Measurements from ENCODE around the gene SLC39A3.
A peak's percentile ranks its signal among the peaks of the same experiment; 100 is the strongest.

SLC39A3 gene, protein sequence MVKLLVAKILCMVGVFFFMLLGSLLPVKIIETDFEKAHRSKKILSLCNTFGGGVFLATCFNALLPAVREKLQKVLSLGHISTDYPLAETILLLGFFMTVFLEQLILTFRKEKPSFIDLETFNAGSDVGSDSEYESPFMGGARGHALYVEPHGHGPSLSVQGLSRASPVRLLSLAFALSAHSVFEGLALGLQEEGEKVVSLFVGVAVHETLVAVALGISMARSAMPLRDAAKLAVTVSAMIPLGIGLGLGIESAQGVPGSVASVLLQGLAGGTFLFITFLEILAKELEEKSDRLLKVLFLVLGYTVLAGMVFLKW

DNA sequence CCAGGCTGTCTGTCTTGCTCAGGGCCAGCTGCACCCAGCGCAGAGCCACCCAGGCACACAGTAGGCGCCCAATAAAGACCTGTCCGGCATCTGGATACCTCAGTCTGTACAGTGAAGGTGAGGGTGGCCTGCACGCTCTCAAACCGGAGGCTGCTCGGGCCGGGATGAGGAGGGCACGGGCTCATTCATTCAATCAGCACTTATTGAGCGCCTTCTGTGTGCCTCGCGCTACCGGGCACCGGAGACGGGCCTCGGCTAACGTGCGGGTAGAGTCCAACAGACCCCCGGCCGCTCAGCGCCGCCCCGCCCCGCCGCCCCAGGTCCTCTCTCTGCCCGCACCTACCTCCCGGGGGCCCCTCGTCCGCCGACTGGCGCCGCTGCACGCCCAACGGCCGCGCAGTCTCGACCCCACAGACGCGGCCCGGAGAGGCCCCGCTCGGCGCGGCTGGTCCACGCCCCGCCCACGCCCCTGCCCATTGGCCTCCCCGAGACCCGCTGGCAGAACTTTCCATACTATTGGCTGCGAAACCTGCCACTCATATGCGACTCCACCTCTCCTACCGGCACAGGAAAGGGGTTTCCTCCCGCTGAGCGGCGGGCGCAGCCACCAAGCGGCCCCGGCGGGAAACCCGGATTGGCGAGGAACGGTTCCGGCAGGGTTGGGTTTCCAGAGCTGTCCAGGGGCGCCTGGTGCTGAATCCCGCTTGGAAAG lies at the start of gene SLC39A3:
Gene SLC39A3 (minus strand): TSS at position 416 of the 712 bp plus-strand sequence. CDS start 2,760 bp downstream, outside the sequence.
- peak; percentile 92 for DNase-seq

DNA sequence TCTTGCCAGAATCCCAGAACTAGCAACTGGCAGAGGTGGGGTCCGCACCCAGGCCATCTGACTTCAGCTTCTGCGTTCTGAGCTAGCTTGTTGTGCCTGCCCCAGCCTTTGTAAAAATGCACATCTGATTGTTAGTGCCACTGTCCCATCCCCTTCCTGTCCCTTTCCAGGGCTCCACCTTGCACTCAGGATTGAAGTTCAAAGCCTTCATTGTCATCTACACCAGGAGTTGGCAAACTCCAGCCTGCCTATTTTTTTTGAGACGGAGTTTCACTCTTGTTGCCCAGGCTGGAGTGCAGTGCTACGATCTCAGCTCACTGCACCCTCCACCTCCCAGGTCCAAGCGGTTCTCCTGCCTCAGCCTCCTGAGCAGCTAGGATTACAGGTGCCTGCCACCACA lies 48.4 kb upstream of the SLC39A3 start:
- no peak for DNase-seq

DNA sequence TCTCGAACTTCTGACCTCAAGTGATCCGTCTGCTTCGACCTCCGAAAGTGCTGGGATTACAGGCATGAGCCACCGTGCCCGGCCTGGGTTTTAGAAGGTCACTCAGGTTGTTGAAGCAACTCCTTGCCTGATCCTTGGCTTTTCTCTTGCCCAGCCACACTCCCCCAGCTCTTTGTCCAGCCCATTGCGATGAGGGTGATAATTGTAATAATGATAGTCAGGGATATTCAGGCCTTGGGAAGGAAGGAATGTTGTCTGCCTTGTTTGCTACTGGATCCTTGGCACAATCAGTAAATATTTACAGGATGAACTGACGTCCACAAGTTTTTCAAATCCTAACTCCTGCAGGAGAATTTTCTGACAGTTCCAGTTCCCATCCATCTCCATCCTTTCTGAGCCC lies 47.3 kb upstream of the SLC39A3 start:
- DNase-seq, result no peak

DNA sequence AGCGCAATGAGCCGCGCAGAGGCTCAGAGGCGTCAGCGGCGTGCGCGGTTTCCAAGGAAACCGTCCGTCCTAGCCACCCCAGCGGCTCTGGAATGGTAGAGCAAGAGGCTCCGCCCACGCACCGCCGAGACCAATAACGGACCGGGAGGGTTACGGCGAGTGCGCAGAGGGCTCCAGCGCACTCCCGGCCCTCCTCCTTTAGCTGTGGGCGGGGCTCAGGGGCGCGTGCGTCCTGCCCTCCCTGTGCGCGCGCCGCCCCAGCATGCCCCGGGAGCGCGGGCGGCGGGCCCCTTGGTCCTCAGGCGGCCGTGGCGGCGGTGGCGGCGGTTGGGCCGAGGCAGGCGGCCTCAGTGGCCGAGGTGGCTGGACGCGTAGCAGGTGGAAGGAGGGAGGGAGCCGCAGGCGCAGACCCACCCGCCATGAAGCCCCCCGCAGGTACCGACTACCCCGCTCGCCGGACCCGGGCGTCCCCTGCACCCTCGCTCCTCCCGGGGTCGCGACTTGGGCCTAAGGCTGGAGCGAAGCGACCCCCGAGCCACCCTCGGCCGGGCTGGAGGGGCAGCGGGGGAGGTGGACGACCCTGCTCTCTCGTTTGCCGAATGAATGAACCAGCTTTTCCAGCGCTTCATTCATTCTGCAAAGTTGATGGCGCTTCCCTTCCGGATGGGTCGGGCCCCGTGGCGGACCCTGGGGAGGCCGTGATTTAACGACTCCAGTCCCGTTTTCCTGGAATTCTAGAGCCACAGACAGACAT lies 45.6 kb upstream of the SLC39A3 start, which contains the start of gene THOP1:
Gene THOP1 (plus strand): TSS at position 260 of the 754 bp plus-strand sequence. CDS start 160 bp downstream, at position 420.
- DNase-seq, result peak; percentile 98

DNA sequence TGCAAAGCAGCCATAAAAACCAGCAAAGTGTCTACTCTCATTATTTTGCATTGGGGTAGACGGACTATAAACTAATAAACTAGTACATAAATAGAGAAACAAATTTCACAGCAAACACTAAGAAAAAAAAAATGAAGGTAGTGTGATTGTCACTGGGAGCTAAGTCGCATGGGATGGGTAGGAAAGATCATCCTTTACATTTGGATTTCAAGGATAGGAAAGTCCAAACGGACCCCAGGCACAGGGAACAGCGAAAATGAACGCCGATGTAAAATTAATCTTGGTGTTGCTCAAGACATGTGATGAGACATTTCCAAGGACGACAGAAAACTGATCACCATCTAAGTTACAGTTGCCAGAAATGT lies 43.9 kb upstream of the SLC39A3 start:
- no peak for DNase-seq

DNA sequence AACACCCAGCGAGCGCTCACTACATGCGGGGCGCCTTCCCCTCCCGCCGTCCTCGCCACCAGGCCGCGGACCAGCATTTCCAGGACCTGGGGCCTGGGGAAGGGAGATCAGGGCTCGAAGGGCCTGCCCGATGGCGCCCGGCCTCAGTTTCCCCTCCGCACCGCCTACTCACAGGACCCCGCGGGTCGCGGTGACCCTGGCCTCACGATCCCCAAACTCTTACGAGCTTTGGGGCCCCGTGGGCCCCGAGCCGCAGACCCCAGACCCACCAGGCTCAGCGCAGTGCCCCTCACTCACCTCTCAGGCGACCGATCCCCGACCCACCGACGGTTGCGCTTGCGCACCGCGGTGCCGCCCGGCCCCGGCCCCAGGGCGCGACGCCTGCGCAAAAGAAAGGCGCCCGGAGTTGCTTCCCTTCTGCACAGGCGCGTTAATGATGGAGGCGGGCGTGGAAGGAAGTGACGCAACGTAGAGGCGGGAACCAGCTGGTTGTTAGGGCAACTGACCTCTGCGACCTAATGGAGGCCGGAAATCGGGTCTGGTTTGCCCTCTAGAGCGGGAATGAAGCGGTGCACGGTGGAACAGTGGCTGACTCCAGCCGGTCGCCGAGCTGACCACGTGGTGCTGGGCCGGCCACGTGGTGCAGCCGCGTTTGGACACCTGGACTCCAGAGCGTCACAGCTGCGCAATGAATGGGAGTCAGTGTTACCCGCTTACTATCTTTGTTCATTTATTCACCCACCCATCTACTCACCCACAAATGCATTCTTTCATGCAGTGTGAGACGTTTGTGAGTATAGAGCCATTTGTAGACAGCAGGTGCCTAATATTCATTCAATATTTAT lies 43.3 kb upstream of the SLC39A3 start, which contains the start of gene SGTA:
Gene SGTA (minus strand): TSS at position 338 of the 845 bp plus-strand sequence. CDS start 14,205 bp downstream, outside the sequence.
- peak; percentile 99 for DNase-seq

DNA sequence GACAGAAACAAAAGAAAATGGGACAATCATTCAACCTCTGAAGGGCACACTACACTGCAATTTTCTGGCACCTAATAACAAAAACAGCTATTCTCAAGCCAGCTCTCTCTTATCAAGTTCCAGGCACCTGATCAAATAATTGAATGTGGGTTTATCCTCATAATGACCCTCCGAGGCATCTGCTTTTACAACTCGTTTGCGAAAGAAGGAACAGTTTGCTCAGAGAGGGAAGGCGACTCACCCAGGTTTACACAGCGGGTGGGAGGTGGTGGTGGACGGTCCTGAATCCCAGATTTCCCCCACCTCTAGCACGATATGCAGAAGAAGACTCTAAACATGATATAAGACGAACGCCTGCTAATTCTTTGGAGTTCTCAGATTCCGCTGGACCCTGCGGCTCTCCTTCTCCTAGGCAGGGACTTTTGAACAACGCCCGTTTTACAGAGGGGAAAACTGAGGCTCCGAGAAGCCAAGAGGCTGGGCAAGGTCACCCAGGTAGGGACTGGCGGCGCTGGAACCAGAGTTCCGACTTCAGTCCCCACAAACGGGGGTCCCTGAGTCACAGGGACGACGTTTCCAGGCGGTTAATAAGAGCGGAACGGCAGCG lies 42.6 kb upstream of the SLC39A3 start:
- DNase-seq, result no peak

DNA sequence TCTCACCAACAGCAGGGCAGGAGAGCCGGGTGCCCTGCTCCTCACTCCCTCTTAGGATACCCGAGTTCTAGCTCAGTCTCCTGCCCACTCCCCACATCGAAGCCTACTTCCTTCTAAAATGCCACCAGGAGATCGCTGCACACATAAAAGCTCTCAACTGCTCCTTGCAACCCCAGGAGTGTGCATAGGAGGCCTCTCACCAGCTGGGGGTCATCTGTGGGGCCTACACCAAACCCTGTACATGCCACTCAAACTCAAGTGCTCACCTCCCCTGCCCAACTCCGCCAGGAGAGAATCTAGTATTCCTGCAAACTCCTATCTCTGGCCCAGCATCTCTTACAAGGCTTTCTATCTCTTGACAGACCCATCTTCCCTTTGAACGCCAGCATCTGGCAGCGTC lies 40.5 kb upstream of the SLC39A3 start:
- no peak for DNase-seq

DNA sequence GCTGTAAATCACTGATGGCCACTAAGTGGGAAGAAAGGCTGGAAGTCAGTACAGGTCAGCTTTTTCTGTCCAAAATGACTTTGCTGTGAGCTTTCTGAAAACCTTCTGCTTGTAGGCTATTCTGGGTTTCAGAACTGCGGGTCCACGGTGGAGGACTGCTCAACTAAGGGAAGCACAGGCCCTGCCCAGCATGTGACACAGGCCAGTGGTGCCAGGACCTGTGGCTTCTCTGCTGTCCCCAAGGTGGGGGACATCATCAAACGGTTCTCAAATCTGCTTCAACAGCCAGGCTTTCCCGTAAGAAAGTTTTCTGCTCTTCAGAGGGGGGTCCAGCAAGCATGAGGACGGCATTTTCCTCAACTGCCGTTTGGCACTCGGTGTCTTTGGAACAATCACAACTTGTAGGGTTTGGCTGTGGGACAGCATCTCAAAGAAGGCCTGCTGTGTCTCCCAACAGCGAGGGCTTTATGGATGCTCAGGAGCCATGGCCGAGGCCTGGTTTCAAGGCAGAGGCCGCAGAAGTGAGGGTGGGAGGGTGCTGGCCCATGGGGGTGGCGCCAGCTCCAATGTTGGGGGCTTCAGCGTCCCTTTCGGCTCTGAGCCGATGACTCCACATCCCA lies 39.4 kb upstream of the SLC39A3 start:
- no peak for DNase-seq

DNA sequence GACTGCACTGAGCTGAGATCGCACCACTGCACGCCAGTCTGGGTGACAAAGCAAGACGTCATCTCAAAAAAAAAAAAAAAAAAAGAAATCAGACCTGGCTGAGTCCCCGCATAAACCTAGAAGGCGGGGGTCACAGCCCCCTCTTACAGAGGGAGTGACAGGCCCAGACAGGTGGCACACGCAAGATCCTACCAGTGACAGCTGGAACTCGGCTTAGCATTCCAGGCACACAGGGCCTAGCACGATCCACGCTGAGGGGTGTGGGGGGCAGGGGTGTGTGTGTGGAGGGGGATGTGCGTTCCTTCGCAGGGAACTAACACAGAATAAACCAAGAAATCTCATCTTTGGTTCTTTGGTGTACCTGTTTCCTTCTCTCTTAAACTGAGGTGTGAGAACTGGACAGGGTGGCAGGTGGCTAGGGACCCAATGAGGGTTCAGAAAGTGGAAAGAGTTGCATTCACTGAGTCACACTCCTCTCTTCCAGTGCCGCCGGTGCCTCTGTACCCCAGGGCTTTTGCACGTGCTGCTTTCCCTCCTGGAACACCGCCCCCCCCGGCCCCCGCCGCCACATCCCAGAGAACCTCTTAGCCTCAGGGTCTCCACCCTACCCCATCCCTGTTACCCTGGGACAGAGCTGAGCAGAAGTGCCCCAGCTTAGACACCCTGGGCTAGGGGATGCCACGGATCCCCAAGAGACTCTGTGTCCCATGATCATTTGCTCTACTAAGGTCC lies 38.3 kb upstream of the SLC39A3 start:
- no peak for DNase-seq

DNA sequence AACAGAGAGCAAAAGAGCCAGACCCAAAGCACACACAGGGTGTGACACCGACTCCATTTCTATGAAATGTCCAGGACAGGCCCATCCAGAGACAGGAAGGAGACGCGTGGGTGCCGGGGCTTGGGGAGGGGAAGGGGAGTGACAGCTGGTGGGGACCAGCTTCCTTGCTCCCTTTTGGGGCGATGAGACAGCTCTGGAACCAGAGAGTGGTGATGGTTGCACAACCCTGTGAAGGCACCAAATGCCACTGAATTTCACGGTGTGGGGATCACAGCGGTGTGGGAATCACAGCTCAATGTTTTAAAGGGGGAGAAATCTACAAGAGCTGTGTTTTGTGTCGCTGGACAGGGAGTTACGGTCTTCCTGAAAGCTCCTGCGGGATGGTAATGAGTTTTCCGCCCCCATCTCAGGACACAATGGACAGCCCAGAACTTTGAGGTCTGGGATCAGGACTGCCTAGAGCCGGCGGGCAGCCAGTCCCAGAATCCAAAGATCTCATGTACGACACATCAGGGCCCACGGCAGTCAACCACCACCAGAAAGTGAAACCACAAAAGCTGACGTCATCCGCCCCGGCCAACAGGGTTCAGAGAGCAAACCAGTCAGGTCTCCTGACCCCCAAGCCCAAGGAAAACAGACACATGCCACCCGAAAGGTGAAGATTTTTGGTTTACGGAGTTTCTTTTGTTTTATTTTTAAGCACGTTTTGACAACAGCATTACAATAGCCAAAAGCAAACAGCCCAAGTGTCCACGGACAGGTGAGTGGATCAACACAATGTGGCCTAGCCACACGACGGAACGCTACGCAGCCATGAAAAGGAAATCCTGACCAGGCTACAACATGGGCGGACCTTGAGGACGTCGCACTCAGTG lies 36.0 kb upstream of the SLC39A3 start:
- no peak for DNase-seq

DNA sequence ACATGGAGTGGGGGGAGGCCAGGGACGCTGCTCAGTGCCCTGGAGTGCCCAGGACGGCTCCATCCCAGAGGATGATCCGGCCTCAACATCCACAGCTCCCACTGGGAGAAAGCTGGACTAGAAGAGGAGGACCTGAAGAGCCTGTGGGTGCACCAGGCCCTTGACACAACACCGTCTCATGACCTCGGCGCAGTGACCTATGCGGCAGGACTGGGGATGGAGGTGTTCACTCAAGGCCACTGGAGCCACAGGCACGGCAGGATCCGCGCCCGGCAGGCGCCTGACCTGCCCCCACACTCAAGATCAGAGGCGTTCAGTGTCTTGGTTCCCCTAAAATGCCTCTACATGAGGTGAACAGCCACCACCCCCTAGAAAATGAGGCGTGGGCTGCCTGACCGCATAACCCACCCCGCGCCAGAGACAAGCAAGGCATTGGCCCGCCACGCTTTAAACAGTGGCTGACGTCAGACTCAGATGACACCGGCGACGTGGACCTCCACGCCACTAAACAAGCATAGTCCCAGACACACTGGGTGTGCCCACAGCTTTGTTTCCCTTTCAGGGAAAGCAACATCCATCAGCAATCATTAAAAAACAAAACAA lies 35.2 kb upstream of the SLC39A3 start:
- DNase-seq, result no peak

DNA sequence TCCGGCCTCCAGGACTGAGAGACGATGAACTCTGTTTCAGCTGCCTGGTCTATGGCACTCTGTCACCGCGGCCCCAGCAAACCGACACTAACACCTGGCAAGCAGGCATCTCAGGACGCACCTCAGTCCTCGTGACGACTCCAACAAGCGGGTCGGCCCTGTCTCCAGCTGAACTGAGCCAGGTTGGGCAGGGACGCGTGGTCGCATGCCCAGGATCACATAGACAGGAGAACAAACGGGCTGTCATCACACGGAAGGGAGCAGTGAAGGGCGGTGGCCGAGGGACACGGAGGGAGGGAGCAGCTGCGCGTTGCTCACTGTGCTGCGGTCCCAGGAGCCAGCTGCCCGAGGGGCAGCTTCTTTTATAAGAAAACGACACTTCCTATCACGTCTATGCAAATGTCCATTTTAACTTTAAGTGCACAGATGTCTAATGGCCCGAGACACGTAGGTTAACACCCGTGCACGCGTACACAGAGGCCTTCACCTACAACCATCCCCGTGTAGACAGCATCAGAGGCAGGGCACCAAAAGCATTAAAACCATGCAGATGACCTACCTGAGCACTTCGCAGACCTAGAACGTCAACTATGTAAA lies 34.4 kb upstream of the SLC39A3 start:
- no peak for DNase-seq

DNA sequence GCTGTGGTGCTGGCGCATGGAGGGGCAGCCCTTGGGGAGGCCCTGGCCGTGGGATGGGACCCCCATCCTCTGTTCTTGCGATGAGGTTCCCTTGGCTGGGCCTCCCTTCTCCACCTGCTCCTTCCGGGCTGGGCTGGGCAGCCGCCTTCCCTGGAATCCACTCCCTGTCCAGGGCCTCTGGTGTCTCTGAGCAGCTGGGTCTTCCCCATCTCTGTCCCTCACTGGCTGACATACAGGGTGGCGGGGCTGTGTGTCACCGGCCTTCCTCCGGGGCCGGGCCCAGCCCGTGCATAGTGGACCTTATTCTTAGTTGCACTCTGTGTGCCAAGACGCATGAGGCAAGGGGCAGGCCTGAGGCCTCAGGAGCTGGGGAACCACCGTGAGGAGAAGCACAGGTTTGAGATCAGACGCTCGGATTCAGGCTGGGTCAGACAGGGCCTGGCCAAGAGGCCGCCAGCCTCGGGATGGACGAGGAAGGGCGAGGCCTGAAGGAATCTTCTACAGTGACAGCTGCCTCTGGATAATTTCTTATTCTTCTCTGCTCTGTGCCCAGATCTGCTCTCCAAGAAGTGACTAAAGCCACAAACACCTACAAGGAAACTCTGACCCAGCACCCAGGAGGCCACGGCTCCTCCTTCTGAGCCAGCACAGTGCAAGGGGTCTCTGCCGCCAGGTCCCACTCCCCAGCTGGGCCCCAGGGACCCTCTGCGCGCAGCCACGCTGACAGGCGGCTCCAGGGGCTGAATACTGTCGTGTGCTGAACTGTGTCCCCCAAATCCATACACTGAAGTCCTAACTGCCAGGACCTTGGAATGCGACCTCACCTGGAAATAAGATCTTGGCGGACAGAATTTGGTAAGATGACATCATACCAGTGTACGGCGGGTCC lies 32.2 kb upstream of the SLC39A3 start:
- DNase-seq, result no peak

DNA sequence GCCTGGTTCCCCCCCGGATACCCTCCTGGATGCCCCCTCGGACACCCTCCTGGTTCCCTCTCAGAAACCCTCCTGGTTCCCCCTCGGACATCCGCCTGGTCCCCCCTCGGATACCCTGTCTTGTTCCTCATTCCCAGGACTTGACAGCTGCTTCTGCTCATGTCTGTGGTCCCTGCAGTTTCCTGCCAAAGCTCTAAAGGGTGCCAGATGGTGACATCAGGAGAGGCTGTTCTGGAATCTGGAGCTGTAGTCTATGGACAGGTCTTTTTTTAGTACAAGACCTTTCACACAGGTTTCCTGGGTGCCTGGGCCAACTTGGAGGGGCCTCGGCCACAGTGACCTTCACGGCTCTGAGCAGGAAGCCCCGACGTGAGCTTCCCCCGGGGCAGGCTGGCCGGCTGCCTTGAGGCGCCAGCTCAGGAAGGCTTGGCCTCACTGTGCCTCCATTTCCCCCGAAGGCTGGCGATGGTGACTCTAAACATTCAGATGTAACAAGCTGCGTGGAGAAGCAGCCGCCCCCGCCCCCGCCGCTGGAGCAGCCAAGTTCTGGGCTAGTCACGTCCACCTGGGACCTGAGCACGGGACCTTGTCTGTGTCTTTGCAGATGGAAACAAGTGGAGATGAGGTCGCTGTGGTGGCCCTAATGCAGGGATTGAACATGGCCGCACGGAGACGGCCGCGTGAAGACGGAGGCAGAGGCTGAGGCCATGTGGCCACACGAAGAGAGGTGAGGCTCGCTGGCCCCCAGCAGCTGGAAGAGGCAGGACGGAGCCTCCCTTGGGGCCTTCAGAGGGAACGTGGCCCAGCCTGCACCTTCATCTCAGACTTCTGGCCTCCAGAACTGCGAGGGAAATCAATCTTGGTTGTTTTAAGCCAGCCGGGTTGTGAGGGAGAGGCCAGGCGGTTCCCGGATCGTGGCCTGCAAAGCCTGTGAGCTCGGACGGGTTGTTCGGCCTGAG lies 30.5 kb upstream of the SLC39A3 start:
- DNase-seq, result no peak

DNA sequence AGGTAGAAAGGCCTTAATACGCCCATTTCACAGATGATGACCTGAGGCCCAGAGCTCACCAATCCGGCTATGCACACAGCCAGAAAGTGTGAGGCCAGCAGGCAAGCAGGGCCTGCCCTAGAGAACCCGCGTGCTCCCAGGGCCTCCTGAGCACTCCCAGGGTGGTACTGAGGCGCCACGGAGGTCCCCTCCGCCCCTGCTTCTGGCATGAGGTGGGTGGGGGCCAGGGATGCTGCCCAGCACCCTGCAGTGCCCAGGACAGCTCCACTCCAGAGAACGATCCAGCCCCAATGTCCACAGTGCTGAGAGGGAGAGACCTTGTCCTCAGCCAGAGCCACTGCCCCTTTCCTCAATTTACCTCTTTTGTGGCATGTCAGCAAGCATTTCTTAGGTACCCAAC lies 29.4 kb upstream of the SLC39A3 start:
- DNase-seq, result no peak

All from NCI-H1105 treated with DMSO at 0.1 percent for 48 hours (cell line).